ENCODE data around the gene DLG2. TPM values are rescaled to one million over a fixed set of nuclear protein-coding genes. Genes with fewer than 3 reads are reported as not detected.

The DLG2 gene
- total and polyA plus RNA-seq, 4 donors, result 0.30 to 5.5 (median 0.68) TPM

DNA sequence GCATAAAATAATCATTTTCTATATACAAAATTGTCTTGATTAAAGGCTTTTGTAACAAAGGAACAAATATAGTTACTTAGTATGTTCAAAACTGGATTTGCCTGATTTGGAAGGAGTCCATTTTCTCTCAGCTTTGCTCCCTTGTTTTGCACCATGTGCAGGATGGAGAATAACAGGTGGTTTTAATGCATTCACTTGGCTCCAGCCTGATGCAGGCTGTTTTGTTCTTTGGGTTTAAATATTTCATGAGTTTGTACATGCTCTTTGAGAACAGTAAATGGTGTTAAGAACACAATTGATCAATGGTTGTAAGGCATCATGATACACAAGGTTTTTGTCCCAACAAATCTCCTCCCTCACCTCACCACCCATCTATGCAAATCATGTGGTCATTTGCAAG lies 1454.1 kb downstream of the DLG2 start (continued):
- TF ChIP-seq TAF1 (conservative IDR thresholded peaks at IDR 0.05), result no peak
- no peak for TF ChIP-seq RAD21 (IDR thresholded peaks at IDR 0.05)
- TF ChIP-seq JUND (IDR thresholded peaks at IDR 0.05), result no peak
- no peak for TF ChIP-seq NR2F2 (IDR thresholded peaks at IDR 0.05)

DNA sequence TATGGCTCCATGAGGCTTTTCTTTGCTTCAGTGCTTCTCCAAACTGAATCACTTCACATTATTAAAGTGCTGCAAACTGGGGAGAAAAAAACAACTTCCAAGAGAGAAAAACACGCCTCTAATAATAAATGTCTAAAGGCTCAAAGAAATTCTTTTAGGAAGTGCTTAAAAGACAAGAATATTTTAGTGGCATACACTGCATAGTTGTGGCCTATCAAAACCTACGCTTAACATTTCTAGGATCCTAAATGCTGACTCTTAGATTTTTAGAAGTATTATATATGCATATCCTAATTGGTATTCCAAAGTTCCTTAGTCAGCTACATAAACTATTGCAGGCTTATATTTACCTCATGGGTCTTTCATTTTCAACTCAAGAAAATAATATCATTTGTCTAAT lies 1462.0 kb downstream of the DLG2 start:
- TF ChIP-seq, protein P1, sequence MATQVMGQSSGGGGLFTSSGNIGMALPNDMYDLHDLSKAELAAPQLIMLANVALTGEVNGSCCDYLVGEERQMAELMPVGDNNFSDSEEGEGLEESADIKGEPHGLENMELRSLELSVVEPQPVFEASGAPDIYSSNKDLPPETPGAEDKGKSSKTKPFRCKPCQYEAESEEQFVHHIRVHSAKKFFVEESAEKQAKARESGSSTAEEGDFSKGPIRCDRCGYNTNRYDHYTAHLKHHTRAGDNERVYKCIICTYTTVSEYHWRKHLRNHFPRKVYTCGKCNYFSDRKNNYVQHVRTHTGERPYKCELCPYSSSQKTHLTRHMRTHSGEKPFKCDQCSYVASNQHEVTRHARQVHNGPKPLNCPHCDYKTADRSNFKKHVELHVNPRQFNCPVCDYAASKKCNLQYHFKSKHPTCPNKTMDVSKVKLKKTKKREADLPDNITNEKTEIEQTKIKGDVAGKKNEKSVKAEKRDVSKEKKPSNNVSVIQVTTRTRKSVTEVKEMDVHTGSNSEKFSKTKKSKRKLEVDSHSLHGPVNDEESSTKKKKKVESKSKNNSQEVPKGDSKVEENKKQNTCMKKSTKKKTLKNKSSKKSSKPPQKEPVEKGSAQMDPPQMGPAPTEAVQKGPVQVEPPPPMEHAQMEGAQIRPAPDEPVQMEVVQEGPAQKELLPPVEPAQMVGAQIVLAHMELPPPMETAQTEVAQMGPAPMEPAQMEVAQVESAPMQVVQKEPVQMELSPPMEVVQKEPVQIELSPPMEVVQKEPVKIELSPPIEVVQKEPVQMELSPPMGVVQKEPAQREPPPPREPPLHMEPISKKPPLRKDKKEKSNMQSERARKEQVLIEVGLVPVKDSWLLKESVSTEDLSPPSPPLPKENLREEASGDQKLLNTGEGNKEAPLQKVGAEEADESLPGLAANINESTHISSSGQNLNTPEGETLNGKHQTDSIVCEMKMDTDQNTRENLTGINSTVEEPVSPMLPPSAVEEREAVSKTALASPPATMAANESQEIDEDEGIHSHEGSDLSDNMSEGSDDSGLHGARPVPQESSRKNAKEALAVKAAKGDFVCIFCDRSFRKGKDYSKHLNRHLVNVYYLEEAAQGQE (IDR thresholded peaks at IDR 0.05), result no peak
- TF ChIP-seq HNF4G (IDR thresholded peaks at IDR 0.05) (no peak), TAF1 (conservative IDR thresholded peaks at IDR 0.05) (no peak), HNF4A (conservative IDR thresholded peaks at IDR 0.05) (no peak), FOXA1 (IDR thresholded peaks at IDR 0.05) (no peak), SP1 (IDR thresholded peaks at IDR 0.05) (no peak), JUND (IDR thresholded peaks at IDR 0.05) (no peak), NR2F2 (IDR thresholded peaks at IDR 0.05) (no peak), RAD21 (IDR thresholded peaks at IDR 0.05) (no peak), EGR1 (IDR thresholded peaks at IDR 0.05; ENCODE audit: low read depth in 2 of 2) (no peak), FOXA2 (IDR thresholded peaks at IDR 0.05) (no peak), GABPA (IDR thresholded peaks at IDR 0.05 in 1 of 2, conservative IDR thresholded peaks at IDR 0.05 in 1 of 2) (no peak), RXRA (IDR thresholded peaks at IDR 0.05) (no peak), YY1 (IDR thresholded peaks at IDR 0.05) (no peak)
- TF ChIP-seq, protein P2, sequence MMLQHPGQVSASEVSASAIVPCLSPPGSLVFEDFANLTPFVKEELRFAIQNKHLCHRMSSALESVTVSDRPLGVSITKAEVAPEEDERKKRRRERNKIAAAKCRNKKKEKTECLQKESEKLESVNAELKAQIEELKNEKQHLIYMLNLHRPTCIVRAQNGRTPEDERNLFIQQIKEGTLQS (IDR thresholded peaks at IDR 0.05), result no peak
- TF ChIP-seq, protein P3, sequence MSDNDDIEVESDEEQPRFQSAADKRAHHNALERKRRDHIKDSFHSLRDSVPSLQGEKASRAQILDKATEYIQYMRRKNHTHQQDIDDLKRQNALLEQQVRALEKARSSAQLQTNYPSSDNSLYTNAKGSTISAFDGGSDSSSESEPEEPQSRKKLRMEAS (IDR thresholded peaks at IDR 0.05), result no peak
- TF ChIP-seq, protein P4, sequence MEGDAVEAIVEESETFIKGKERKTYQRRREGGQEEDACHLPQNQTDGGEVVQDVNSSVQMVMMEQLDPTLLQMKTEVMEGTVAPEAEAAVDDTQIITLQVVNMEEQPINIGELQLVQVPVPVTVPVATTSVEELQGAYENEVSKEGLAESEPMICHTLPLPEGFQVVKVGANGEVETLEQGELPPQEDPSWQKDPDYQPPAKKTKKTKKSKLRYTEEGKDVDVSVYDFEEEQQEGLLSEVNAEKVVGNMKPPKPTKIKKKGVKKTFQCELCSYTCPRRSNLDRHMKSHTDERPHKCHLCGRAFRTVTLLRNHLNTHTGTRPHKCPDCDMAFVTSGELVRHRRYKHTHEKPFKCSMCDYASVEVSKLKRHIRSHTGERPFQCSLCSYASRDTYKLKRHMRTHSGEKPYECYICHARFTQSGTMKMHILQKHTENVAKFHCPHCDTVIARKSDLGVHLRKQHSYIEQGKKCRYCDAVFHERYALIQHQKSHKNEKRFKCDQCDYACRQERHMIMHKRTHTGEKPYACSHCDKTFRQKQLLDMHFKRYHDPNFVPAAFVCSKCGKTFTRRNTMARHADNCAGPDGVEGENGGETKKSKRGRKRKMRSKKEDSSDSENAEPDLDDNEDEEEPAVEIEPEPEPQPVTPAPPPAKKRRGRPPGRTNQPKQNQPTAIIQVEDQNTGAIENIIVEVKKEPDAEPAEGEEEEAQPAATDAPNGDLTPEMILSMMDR (IDR thresholded peaks at IDR 0.05; ENCODE audit: low read depth, low read length, missing input control), result no peak
- TF ChIP-seq, protein P5, sequence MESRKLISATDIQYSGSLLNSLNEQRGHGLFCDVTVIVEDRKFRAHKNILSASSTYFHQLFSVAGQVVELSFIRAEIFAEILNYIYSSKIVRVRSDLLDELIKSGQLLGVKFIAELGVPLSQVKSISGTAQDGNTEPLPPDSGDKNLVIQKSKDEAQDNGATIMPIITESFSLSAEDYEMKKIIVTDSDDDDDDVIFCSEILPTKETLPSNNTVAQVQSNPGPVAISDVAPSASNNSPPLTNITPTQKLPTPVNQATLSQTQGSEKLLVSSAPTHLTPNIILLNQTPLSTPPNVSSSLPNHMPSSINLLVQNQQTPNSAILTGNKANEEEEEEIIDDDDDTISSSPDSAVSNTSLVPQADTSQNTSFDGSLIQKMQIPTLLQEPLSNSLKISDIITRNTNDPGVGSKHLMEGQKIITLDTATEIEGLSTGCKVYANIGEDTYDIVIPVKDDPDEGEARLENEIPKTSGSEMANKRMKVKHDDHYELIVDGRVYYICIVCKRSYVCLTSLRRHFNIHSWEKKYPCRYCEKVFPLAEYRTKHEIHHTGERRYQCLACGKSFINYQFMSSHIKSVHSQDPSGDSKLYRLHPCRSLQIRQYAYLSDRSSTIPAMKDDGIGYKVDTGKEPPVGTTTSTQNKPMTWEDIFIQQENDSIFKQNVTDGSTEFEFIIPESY (IDR thresholded peaks at IDR 0.05), result no peak
- no peaks in the 10 kb centered on the region for H3K4me1 ChIP-seq (ENCODE audit: control insufficient read depth in 4 of 4, insufficient read depth in 4 of 4, low read length in 3 of 4)
- H3K9me3 ChIP-seq (ENCODE audit: control insufficient read depth in 4 of 4, low read length in 3 of 4), result no peaks in the 10 kb centered on the region
- no peaks in the 10 kb centered on the region for H3K27me3 ChIP-seq (ENCODE audit: control insufficient read depth in 4 of 4, insufficient read depth in 4 of 4, low read length in 3 of 4)
- H3K4me3 ChIP-seq (ENCODE audit: low read depth in 1 of 3, low read length in 3 of 3), result no peak overlapping the region
- H3K36me3 ChIP-seq (ENCODE audit: control insufficient read depth in 4 of 4, insufficient read depth in 3 of 4, low read depth in 1 of 4, low read length in 3 of 4), result no peaks in the 10 kb centered on the region
- DNase-seq (ENCODE audit: low spot score), result no peak
- H3K9ac ChIP-seq (ENCODE audit: low read depth in 1 of 2, low read length in 2 of 2), result no peak overlapping the region
- H3K27ac ChIP-seq (ENCODE audit: low read depth in 1 of 2, low read length in 2 of 2), result no peak overlapping the region
- WGBS, result 91% methylated on average over 2 of the region's 2 CpGs
